GM10266 (cell line): Measurements from ENCODE around the gene UBXN7.
"Not testable (repeated sequence)": the region's sequence is repeated elsewhere in the genome, so short reads cannot be mapped to it uniquely, and the experiment has no call there.

Source experiments
- DNase-seq: peaks from one replicate; pipeline ENCODE4 v3.0.0; 2012; ENCODE audit errors: extremely low spot score
- CTCF ChIP-seq: IDR thresholded peaks from 2 replicates; pipeline ENCODE4 v1.5.1; 2012; ENCODE audit warnings: mild to moderate bottlenecking, low read depth; ENCODE audit not compliant: control insufficient read depth, insufficient read depth; ENCODE audit errors: missing control alignments

The UBXN7 gene

GRCh38 chr3:196458063-196458462 is 25.8 kb upstream of the UBXN7 start:
- DNase-seq, result no peak
- TF ChIP-seq CTCF, result no peak

- DNase-seq, result peak; percentile 53
Measured at GRCh38 chr3:196457470-196457869, 25.2 kb upstream of the UBXN7 start.

- TF ChIP-seq CTCF, result no peak
- no peak for DNase-seq
Measured at GRCh38 chr3:196454935-196455334, 22.7 kb upstream of the UBXN7 start.

GRCh38 chr3:196445391-196445790 is 13.2 kb upstream of the UBXN7 start:
- DNase-seq, result not testable (repeated sequence)
- peak; percentile 44 for TF ChIP-seq CTCF

- no peak for TF ChIP-seq CTCF
Measured at GRCh38 chr3:196444500-196444894, 12.3 kb upstream of the UBXN7 start.

GRCh38 chr3:196440696-196441095 is 8.5 kb upstream of the UBXN7 start:
- DNase-seq, result no peak

More at GRCh38 chr3:196444500-196444894, 12.3 kb upstream of the UBXN7 start:
- DNase-seq, result no peak

GRCh38 chr3:196440041-196440537 is 7.9 kb upstream of the UBXN7 start:
- no peak for TF ChIP-seq CTCF
- DNase-seq, result no peak

More at GRCh38 chr3:196440696-196441095, 8.5 kb upstream of the UBXN7 start:
- TF ChIP-seq CTCF, result no peak
